Measurements from ENCODE around the gene RNF148.

- TF ChIP-seq CTCF (IDR thresholded peaks at IDR 0.05; ENCODE audit: insufficient read depth, low read depth, low read length), result no peak
- TF ChIP-seq EZH2 (IDR thresholded peaks at IDR 0.05; ENCODE audit: insufficient read depth, low read length), result no peak
Observed at GRCh38 chr7:122750389-122750788, 47.7 kb upstream of the RNF148 start.
